ENCODE results near the gene VMO1. TPM values are rescaled to one million over a fixed set of nuclear protein-coding genes. Genes with fewer than 3 reads are reported as not detected.

The VMO1 gene
- total RNA-seq, 1 donor from 2014 or later: 0.89 TPM

Other genes with a start within 250 kb of the VMO1 start
- 110 TPM for gene MYBBP1A, start 231.0 kb downstream of the VMO1 start, total RNA-seq
- gene GGT6, start 225.8 kb downstream of the VMO1 start, total RNA-seq: 83.6 TPM
- gene SMTNL2, start 201.8 kb downstream of the VMO1 start, total RNA-seq: 2.0 TPM
- gene ALOX15, start 144.7 kb downstream of the VMO1 start, total RNA-seq: 1.2 TPM
- 56.9 TPM for gene PELP1, start 82.2 kb downstream of the VMO1 start, total RNA-seq
- gene ARRB2, start 75.7 kb downstream of the VMO1 start, total RNA-seq: 40.8 TPM
- gene MED11, start 54.9 kb downstream of the VMO1 start, total RNA-seq: 19.5 TPM
- gene ZMYND15, start 46.5 kb downstream of the VMO1 start, total RNA-seq: 1.7 TPM
- gene CXCL16, start 46.4 kb downstream of the VMO1 start, total RNA-seq: 26.8 TPM
- gene TM4SF5, start 14.5 kb downstream of the VMO1 start, total RNA-seq: not detected
- gene GLTPD2, start 2.6 kb upstream of the VMO1 start, total RNA-seq: not detected
- 97.9 TPM for gene PSMB6, start 9.8 kb upstream of the VMO1 start, total RNA-seq
- 59.1 TPM for gene PLD2, start 20.8 kb upstream of the VMO1 start, total RNA-seq
- 119 TPM for gene MINK1, start 47.0 kb upstream of the VMO1 start, total RNA-seq
- 4.6 TPM for gene C17orf107, start 113.2 kb upstream of the VMO1 start, total RNA-seq
- gene CHRNE, start 116.7 kb upstream of the VMO1 start, total RNA-seq: 1.2 TPM
- gene GP1BA, start 145.9 kb upstream of the VMO1 start, total RNA-seq: not detected
- gene SLC25A11, start 153.7 kb upstream of the VMO1 start, total RNA-seq: 62.0 TPM
- 129 TPM for gene RNF167, start 153.9 kb upstream of the VMO1 start, total RNA-seq
- gene PFN1, start 162.2 kb upstream of the VMO1 start, total RNA-seq: 598 TPM
- 6.2 TPM for gene ENO3, start 164.8 kb upstream of the VMO1 start, total RNA-seq
- 66.4 TPM for gene SPAG7, start 181.5 kb upstream of the VMO1 start, total RNA-seq
- 86.0 TPM for gene CAMTA2, start 201.3 kb upstream of the VMO1 start, total RNA-seq
- gene INCA1, start 211.2 kb upstream of the VMO1 start, total RNA-seq: 1.1 TPM
- 141 TPM for gene KIF1C, start 211.6 kb upstream of the VMO1 start, total RNA-seq
- 2.5 TPM for gene SLC52A1, start 249.1 kb upstream of the VMO1 start, total RNA-seq

All from ureter (tissue), 1 donor.